ENCODE measurements around the gene IGF2. TPM values are rescaled to one million over a fixed set of nuclear protein-coding genes. Genes with fewer than 3 reads are reported as not detected.

Gene IGF2
- total RNA-seq, 2 donors from 2014 or later: 0.17 TPM; not detected in 1

GRCh38 chr11:2153581-2154194 lies 14.5 kb upstream of the IGF2 start:
- Mint-ChIP-seq H3K27ac (no peak overlapping the region), H3K4me1 (ENCODE audit: low read depth in 2 of 2) (peaks cover 4 to 5% of the 10 kb centered on the region in 2 donors), H3K27me3 (peaks cover 13 to 14% of the 10 kb centered on the region in 2 donors), H3K9me3 (no peaks in the 10 kb centered on the region), H3K4me3 (no peak overlapping the region), H3K36me3 (no peaks in the 10 kb centered on the region)
- no peak for DNase-seq (ENCODE audit: low spot score)
- no peak for ATAC-seq

GRCh38 chr11:2151500-2152257 lies 12.5 kb upstream of the IGF2 start:
- DNase-seq (ENCODE audit: low spot score): peak; percentile 80
- no peaks in the 10 kb centered on the region for H3K36me3 Mint-ChIP-seq
- ATAC-seq: peak; percentile 54 to 72
- peaks cover 4 to 5% of the 10 kb centered on the region in 2 donors for H3K4me1 Mint-ChIP-seq (ENCODE audit: low read depth in 2 of 2)
- H3K27ac Mint-ChIP-seq: no peak overlapping the region
- H3K9me3 Mint-ChIP-seq: no peaks in the 10 kb centered on the region
- peaks cover 14 to 21% of the 10 kb centered on the region in 2 donors for H3K27me3 Mint-ChIP-seq
- peak overlapping the region; percentile 36 for H3K4me3 Mint-ChIP-seq

GRCh38 chr11:2149864-2150847 lies 11.0 kb upstream of the IGF2 start:
- Mint-ChIP-seq H3K9me3 (no peaks in the 10 kb centered on the region), H3K4me3 (no peak overlapping the region), H3K4me1 (ENCODE audit: low read depth in 2 of 2) (peaks cover 5 to 6% of the 10 kb centered on the region in 2 donors), H3K27me3 (peaks cover 21 to 28% of the 10 kb centered on the region in 2 donors), H3K36me3 (no peaks in the 10 kb centered on the region), H3K27ac (no peak overlapping the region)
- ATAC-seq: no peak
- DNase-seq (ENCODE audit: low spot score): no peak

- no peaks in the 10 kb centered on the region for H3K36me3 Mint-ChIP-seq
- H3K4me3 Mint-ChIP-seq: no peak overlapping the region
- H3K27ac Mint-ChIP-seq: no peak overlapping the region
- H3K9me3 Mint-ChIP-seq: no peaks in the 10 kb centered on the region
- DNase-seq (ENCODE audit: low spot score) (no peak), ATAC-seq (no peak)
- peaks cover 21 to 32% of the 10 kb centered on the region in 2 donors for H3K27me3 Mint-ChIP-seq
- H3K4me1 Mint-ChIP-seq (ENCODE audit: low read depth in 2 of 2): peaks cover 5 to 6% of the 10 kb centered on the region in 2 donors
Measured at GRCh38 chr11:2149460-2149859, 10.3 kb upstream of the IGF2 start.

GRCh38 chr11:2148595-2148994 lies 9.4 kb upstream of the IGF2 start:
- Mint-ChIP-seq H3K4me1 (ENCODE audit: low read depth in 2 of 2) (peaks cover 6 to 7% of the 10 kb centered on the region in 2 donors), H3K4me3 (no peak overlapping the region), H3K27me3 (peaks cover 22 to 32% of the 10 kb centered on the region in 2 donors), H3K9me3 (no peaks in the 10 kb centered on the region), H3K36me3 (no peaks in the 10 kb centered on the region), H3K27ac (no peak overlapping the region)
- ATAC-seq (no peak), DNase-seq (ENCODE audit: low spot score) (no peak)

- no peaks in the 10 kb centered on the region for H3K36me3 Mint-ChIP-seq
- no peak overlapping the region for H3K4me3 Mint-ChIP-seq
Measured at GRCh38 chr11:2147391-2147790, 8.2 kb upstream of the IGF2 start.

GRCh38 chr11:2146051-2146450 lies 6.9 kb upstream of the IGF2 start:
- Mint-ChIP-seq H3K27me3 (peaks cover 47 to 48% of the 10 kb centered on the region in 2 donors), H3K4me1 (ENCODE audit: low read depth in 2 of 2) (peaks cover 19% of the 10 kb centered on the region in 2 donors), H3K4me3 (no peak overlapping the region), H3K27ac (no peak overlapping the region), H3K36me3 (no peaks in the 10 kb centered on the region), H3K9me3 (no peaks in the 10 kb centered on the region)
- DNase-seq (ENCODE audit: low spot score): no peak
- ATAC-seq: no peak

More at GRCh38 chr11:2147391-2147790, 8.2 kb upstream of the IGF2 start:
- DNase-seq (ENCODE audit: low spot score) (no peak), ATAC-seq (no peak)
- peaks cover 16 to 18% of the 10 kb centered on the region in 2 donors for H3K4me1 Mint-ChIP-seq (ENCODE audit: low read depth in 2 of 2)
- no peaks in the 10 kb centered on the region for H3K9me3 Mint-ChIP-seq
- H3K27ac Mint-ChIP-seq: no peak overlapping the region
- peaks cover 34 to 39% of the 10 kb centered on the region in 2 donors for H3K27me3 Mint-ChIP-seq

GRCh38 chr11:2144544-2145248 lies 5.5 kb upstream of the IGF2 start:
- Mint-ChIP-seq H3K4me1 (ENCODE audit: low read depth in 2 of 2) (peaks cover 19% of the 10 kb centered on the region in 2 donors), H3K4me3 (no peak overlapping the region), H3K27me3 (peaks cover 36 to 41% of the 10 kb centered on the region in 2 donors), H3K27ac (no peak overlapping the region), H3K9me3 (no peaks in the 10 kb centered on the region), H3K36me3 (no peaks in the 10 kb centered on the region)
- no peak for DNase-seq (ENCODE audit: low spot score)
- ATAC-seq: no peak

GRCh38 chr11:2143799-2144543 lies 4.8 kb upstream of the IGF2 start:
- Mint-ChIP-seq H3K27ac (no peak overlapping the region), H3K36me3 (no peaks in the 10 kb centered on the region), H3K4me1 (ENCODE audit: low read depth in 2 of 2) (peaks cover 19% of the 10 kb centered on the region in 2 donors), H3K4me3 (peak overlapping the region; percentile 55), H3K9me3 (no peaks in the 10 kb centered on the region), H3K27me3 (peaks cover 36 to 38% of the 10 kb centered on the region in 2 donors)
- DNase-seq (ENCODE audit: low spot score) (no peak), ATAC-seq (no peak)

GRCh38 chr11:2143477-2143798 lies 4.2 kb upstream of the IGF2 start:
- Mint-ChIP-seq H3K4me1 (ENCODE audit: low read depth in 2 of 2) (peaks cover 19 to 20% of the 10 kb centered on the region in 2 donors), H3K9me3 (no peaks in the 10 kb centered on the region), H3K27me3 (peaks cover 35 to 36% of the 10 kb centered on the region in 2 donors), H3K27ac (no peak overlapping the region), H3K36me3 (no peaks in the 10 kb centered on the region), H3K4me3 (peak overlapping the region; percentile 55)
- no peak for ATAC-seq
- no peak for DNase-seq (ENCODE audit: low spot score)

- Mint-ChIP-seq H3K27me3 (peaks cover 36 to 37% of the 10 kb centered on the region in 2 donors), H3K9me3 (no peaks in the 10 kb centered on the region), H3K4me3 (peak overlapping the region; percentile 73), H3K27ac (peak overlapping the region in 1 of 2 donors; percentile 5), H3K36me3 (no peaks in the 10 kb centered on the region), H3K4me1 (ENCODE audit: low read depth in 2 of 2) (peaks cover 19 to 22% of the 10 kb centered on the region in 2 donors)
- peak; percentile 82 to 90 for ATAC-seq
- no peak for DNase-seq (ENCODE audit: low spot score)
Measured at GRCh38 chr11:2142762-2143202, 3.6 kb upstream of the IGF2 start.

- DNase-seq (ENCODE audit: low spot score) (no peak), ATAC-seq (no peak)
- peaks cover 19 to 22% of the 10 kb centered on the region in 2 donors for H3K4me1 Mint-ChIP-seq (ENCODE audit: low read depth in 2 of 2)
- H3K27ac Mint-ChIP-seq: peak overlapping the region in 1 of 2 donors; percentile 5
- no peaks in the 10 kb centered on the region for H3K36me3 Mint-ChIP-seq
- H3K4me3 Mint-ChIP-seq: peak overlapping the region; percentile 73
- no peaks in the 10 kb centered on the region for H3K9me3 Mint-ChIP-seq
- H3K27me3 Mint-ChIP-seq: peaks cover 36 to 37% of the 10 kb centered on the region in 2 donors
Measured at GRCh38 chr11:2142300-2142759, 3.1 kb upstream of the IGF2 start.
